HPDE6-E6E7 (cell line): Measurements from ENCODE around the gene NALCN.
"Not testable (repeated sequence)": the region's sequence is repeated elsewhere in the genome, so short reads cannot be mapped to it uniquely, and the experiment has no call there.

Experiments
- DNase-seq: peaks from one replicate; pipeline ENCODE4 v3.0.0; 2011; ENCODE audit warnings: missing footprints; ENCODE audit errors: extremely low spot score

The NALCN gene

DNA sequence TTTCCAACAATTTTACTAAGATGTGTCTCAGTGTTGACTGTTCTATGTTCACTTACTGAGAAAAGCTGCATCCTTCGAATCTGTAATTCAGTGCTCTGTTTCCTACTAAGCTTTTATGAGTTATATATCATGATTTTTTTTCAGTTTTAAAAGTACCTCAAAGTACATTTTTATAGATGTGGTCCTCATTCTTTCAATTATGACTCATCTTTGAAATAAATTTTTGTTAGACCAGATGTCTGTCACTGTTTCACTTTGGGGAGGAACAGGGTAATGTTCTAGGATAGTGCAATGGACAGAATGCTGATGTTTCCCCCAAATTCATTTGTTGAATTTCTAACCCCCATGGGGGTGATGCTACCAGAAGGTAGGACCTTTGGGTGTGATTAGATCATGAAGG lies 74.8 kb downstream of the NALCN start:
- no peak for DNase-seq

DNA sequence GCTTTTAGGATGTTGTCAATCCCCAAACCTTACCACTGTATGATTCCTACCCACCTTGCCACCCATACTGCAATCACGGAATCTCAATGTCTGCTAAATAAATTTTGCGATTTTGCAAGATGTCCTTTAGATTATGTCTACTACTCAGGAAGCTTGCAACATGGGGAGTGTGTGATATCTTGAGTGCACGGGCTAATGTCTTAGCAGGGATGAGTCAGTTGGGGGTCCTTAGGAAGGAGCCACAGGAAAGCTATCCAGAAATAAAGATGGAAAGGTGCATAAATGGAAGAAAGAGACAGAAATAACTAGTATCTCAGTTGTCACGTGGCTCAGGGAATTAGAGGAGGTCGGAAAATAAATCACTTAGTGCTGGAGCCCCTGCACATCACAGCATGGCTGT lies 77.1 kb downstream of the NALCN start:
- no peak for DNase-seq

DNA sequence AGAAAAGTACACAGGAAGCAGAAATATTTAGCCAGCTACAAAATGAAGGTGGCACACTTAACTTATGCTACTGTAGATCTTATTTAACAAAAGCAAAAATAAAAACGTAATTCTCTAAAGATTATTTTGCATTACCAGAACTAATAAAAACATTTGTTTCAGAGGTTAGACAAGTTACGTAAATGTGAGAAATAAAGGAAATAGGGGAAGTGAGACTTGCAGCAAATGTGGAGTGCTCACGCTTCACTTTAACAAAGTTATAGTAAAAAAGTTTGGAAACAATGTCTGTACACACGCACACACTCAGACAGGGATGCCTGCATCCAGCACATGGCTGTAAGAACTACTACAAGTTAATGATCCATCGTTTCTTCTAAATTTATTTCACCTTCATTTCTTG lies 83.7 kb downstream of the NALCN start:
- DNase-seq = no peak

DNA sequence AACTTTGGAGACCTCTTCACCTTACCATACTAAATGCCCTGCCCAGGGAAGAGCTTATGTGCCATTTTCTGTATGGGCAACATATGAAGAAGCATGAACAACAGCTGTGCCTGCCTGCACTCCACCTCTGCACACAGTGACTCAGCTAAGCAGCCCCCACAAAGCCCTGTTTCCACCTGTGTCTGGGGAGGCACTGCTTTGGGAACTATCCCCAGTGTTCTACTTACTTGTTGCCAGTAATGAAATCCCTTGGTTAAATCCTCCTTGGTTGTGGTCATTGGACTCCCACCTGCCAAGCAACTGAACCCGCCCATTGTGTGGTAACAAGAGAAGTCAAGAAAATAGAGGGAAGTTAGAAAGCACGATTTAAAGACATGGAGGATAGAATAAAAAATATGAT lies 84.6 kb downstream of the NALCN start:
- DNase-seq = no peak

DNA sequence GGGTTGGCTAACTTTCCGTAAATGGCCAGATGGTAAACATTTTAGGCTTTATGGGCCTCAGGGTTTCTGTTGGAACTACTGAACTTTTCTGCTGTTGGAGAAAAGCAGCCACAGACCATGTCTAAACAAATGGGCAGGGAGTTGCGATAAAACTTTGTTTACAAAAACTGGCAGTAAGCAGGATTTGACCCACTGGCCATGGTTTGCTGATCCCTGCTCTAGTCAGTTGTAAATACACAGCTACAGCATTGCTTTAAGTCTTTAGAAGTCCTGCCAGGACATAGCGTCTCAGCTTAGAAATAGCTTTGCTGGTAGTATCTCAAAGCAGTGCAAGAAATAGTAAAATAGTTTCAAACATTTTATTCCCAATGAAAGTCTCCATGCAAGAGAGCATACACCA lies 88.4 kb downstream of the NALCN start:
- no peak for DNase-seq

DNA sequence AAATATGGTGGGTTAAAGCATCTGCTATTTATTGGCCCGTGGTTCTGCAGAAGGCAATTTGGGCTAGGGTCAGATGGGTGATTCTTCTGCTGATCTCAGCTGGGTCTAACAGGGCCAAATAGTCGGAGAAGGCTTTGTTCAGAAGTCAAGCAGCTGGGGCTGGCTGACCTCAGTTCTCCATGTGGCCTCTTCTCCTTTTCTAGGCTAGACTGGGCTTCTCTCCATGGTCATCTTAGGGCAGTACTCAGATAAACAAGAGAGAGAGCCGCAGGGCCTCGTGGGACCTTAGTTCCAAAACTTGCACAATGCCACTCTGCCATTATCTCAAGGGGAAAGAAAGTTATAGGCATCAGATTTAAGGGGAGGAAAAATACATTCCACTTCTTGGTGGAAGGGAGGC lies 89.6 kb downstream of the NALCN start:
- no peak for DNase-seq

DNA sequence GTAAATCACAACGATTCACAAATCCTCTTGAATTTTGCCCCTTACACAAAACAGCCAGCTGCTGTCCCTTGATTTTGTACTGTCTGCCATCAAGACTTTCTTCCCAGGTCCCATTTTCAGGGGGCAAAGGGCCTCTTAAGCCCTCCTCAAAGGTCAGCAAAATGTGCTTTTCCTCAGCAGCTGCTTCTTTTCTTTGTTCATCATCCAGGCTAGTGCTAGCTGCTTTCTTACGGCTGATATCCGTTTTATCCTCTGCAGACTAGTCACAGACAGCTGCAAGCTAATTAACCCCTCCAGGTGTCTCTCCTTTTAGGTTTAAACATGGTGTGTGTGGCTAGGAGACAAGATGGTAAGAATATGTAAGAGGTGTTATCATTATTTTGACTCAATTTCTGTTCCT lies 90.9 kb downstream of the NALCN start:
- DNase-seq = no peak

DNA sequence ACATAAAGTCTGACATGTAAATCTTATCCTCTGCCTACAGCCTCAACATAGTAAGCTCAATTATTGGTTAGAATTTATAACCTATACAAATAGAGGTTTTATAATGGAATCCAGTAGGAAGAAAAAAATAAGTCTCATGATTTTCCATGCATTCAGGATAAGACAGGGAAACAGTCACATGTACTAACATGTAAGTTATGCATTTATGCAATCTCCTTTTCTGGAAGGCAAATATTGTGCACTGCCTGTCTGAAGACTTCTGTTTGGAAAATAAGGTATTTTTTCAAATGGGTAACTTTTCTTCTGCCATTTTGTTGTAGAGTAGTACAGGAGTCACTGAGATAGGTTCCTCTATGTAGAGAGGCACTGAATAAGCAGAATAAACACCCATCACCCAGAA lies 92.7 kb downstream of the NALCN start:
- DNase-seq = no peak

DNA sequence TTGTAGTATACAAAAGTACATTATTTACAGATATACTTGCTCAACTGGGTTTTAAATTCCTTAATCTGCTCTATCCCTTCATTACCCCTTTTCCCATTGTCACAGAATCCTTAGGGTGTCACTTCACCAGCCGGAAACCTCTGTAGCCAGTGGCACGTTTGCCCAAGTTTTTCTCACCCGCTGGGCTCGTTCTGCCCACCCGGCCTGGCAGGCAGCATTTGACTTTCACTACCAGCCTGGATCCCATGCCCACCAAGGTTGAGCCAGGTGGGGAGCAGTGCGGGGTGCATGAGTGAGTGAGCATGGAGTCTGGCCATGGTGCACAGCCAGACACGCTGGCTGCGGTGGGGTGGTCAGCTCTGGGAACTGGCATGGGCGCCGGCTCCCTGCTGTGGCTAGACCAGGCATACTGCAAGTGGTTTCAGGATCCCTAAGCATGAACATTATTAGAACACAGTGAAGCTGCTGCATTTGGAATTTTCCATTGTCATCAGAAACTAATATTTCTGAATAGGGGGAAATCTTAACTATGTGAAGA lies 98.3 kb downstream of the NALCN start:
- no peak for DNase-seq

DNA sequence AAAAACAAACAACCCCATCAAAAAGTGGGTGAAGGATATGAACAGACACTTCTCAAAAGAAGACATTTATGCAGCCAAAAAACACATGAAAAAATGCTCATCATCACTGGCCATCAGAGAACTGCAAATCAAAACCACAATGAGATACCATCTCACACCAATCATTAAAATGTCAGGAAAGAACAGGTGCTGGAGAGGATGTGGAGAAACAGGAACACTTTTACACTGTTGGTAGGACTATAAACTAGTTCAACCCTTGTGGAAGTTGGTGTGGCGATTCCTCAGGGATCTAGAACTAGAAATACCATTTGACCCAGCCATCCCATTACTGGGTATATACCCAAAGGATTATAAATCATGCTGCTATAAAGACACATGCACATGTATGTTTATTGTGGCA lies 102.8 kb downstream of the NALCN start:
- DNase-seq = not testable (repeated sequence)

DNA sequence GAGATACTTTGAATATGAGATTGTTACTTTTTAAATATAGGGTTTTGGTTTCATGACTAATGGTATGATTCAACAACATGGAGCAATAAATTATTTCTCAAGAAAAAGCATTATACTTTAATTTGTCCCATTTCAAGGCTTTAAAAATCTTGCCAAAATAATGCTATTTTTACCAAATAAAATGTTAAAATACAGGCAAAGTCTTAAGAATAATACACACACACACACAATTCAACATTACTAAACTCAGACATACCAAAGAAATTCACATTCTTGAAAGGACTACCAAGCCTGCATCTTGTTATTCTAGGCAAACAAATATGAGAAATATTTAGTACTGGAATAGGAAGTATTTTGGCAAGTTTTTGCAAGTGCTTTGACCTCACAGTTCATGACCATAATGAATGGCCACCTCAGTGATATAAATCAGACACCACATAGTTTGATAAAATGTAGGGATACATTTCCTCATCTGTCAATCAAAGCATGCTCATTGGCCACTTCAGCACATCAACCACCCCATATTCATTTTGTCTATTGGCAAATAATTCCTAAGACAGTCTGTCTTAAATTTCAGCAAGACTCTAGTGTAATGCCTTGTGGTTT lies 107.2 kb downstream of the NALCN start:
- DNase-seq = no peak

DNA sequence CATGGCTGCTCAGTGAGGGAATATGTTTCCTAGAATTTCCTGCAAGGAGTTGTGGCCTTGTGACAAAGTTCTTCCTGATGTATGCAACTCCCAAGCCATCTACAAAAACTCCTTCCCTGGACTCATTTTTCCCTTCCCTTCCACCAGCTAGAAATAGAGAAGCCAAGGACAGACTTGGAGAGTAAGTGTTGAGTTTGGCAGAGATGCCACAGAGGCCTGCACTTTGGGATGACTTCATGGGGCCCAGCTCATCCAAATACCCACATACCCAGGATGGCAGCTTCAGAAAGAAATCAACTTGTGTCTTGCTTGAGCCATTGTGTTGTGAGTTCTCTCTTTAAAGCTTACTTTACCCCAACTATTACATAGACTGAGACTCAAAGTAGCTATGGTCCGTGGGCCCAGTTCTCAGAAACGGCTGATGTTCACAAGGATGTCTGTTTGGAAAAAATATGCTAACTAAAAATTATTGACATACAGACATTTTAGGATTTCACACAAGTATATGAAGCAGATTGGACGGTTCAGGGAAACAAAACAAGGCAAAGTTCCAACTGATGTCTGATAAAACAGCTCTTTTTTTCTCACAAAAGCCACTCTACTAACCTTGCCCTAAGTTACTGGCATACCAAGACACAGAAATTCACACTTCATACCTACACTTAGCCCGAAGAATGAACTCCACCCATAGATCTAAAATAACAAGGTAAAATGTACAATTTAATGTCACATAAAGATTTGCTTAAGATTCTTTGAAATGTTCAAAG lies 107.9 kb downstream of the NALCN start:
- no peak for DNase-seq

DNA sequence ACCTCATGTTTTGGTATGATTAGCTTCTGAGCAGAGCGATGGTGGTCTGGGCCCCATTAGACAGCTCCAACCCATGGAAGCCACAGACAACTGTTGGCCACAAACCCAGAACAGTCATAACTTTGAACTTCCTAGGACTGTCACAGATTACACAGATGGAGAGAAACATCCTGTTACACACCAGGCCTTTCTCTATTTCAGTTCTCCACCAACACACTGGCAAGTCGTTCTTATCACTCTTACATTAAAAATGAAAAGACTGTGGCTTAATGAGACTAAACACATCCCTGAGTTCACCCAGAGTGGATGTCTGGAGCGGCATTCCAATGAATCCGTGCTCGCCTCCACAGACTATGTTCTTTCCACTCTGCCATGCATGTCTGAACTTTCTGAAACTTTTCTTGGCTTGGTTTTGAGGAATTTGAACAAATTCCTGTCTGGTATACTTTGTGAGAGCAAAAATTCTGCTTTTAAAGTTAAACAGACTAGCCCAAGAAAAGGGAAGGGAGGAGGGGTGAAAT lies 109.1 kb downstream of the NALCN start:
- DNase-seq = no peak

DNA sequence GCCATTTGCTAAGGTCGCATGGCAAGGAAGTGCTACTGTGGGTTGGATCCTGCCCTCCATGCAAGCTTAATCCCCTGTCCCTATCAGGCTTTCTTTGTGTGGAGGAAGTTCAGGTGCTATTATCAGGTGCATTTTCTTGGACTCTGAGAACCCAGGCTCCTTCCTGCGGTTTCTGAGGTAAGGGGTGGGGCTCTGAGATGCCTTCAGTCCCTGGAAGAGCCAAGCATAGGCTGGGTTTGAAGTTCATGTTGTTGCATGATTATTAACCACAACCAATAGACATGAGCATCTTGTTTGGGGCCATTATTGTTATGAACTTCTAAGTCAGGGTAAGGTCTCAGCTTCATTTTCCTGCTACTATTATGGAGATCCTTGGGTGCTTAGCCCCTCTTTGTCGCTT lies 109.5 kb downstream of the NALCN start:
- no peak for DNase-seq

DNA sequence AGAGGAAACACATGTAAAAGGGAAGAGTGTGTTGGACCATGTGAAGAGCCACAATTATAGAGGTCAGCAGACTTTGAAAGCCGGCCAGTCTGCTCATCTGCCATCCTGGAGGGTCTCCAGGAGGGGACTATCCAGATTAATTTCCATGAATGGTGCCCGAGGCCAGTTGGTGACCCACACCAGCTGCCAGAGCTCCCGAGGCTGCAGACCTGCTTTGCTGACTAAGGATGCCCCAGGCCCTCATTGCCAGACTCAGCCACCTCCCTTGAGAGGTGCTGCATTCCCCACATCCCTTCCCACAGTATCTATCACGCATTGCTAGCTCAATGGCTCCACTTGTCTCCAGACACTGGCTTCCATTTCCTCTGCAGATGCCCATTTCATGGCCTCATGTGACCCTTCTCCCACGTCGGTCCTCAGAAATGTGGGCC lies 110.3 kb downstream of the NALCN start:
- no peak for DNase-seq

DNA sequence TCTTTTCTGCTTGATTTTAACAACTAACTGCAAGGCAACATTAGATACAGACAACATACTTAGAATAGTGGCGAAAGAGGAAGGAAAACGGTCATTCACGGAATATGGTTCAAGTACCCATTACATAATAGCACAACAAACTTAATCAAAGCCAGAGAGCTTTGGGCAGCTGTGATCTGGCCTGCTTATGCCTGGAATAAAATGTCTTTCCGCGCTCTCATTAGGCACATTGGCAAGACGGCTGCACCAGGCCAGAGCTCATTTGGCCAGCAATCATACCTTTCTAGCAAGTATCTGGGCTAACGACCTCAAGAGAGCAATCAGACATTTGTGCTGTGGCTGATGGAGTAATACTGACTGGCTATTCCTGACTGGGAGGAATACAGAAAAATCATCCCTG lies 112.8 kb downstream of the NALCN start:
- DNase-seq = no peak

DNA sequence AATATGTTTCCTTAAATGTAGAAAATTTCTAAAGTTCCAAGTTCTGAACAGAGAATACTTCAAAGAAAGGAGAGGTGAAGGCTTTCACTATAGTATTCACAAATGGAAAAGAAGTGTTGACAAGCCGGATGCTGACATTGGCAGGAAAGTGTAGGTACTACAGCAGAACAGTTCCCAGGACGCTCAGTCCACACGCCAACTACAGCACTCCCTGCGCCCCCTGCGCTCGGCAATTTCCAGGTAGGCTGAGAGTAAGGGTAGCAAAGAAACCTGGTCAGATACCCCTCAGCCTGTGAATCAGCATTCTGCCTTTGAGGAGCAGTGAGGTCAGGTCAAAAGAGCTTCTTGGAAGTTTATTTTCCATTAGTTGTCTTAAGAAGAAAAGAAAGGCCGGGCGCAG lies 115.3 kb downstream of the NALCN start:
- no peak for DNase-seq

DNA sequence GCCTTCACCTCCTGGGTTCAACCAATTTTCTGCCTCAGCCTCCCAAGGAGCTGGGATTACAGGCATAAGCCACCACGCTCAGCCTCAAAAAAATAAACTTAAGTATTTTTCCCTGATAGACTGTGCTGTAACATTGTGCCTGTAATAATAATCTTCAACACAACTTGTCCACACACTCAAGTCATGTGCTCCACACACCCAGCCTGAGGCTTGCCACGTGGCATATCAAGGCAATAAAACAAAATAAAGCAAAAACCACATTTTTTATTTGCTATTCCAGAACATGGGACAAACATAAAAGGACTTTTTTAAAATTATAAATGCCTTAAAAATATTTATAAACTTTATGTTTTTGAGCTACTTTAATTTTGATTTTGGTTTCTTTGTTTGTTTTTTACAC lies 115.8 kb downstream of the NALCN start:
- no peak for DNase-seq

DNA sequence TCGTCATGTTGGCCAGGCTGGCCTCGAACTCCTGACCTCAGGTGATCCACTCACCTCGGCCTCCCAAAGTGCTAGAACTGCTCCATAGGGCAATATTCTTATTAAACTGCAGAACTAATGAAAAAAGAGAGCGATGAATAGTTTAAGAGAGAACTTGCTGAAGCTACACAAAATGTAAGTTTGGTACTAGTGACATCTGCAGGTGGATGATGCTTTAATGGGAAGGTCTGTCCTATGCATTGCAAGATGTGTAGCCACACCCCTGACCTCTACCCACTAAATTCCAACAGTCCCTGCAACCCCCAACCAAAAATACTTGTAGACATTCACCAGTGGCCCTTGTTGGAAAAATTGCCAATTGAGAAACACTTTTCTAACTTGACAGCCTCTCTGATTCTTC lies 117.8 kb downstream of the NALCN start:
- no peak for DNase-seq

DNA sequence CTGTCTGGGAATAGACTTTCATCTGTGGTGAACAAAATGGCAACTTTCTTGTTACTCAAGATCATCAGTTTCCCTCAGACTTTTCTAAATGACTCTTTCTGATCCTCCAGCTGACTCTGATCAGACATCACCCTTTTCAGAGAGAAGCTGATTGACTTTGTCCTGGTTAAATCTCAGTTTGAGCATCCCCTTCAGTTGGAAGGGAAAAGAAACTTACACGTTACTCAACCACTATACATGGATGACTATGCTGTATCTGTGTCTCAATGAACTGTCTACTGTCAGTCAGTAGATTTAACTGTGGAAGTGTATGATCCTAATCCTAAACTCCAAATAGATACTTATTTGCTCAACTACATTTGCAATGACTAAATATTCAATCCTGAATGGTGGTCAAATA lies 118.5 kb downstream of the NALCN start:
- no peak for DNase-seq

DNA sequence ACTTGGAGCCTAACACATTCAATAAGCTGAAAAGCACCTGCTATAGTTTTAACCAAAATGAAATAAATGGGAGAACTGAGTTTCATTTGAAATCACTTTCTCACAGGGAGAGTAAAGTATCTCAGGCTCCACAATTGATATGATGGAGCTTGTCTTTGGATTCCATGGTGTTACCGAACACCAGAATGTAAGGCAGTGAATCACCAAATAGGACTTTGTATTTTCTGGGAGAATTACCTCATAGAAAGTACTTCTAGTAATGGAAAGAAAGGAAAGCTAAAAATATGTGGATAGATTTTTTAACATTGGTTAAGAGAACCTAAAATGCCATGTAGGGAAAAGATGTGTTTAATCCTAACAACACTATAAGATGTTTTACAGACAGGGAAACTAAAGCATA lies 123.6 kb downstream of the NALCN start:
- DNase-seq = no peak

DNA sequence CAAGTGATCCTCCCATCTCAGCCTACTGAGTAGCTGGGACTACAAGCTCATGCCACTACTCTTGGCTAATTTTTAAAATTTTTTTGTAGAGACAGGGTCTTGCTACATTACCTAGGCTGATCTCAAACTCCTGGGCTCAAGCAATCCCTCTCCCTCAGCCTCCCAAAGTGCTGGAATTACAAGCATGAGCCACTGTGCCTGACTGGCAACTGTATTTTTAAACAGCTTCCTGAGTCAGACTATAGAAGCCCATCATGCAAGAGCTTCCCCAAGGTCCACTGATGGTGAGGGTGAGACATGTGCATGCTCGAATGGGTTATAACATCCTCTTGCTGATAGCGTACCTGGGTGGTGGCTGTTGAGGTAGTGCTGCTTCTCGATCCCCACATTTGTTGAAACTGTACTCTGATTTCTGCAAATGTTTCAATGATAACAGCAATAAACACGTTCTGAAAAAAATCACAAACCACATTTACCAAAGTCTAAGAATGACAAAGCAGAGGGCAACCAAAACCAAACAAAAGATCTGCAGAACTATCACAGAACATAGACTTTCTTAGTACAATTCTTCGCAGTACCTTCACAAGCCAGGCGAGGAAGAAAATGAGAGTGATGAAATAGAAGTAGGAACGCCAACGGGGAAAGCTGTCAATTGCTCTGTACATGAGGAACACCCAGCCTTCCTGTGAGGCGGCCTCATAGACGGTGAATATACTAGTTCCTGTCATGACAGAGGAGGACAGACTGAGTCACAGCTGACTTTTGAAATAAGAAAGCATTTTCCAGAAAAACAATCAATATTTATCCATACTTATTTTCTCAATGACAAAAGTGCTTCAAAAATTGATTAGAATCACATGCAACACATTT lies 124.4 kb downstream of the NALCN start:
- DNase-seq = no peak
